ENCODE measurements around the gene ACTL7A.

ACTL7A gene

DNA sequence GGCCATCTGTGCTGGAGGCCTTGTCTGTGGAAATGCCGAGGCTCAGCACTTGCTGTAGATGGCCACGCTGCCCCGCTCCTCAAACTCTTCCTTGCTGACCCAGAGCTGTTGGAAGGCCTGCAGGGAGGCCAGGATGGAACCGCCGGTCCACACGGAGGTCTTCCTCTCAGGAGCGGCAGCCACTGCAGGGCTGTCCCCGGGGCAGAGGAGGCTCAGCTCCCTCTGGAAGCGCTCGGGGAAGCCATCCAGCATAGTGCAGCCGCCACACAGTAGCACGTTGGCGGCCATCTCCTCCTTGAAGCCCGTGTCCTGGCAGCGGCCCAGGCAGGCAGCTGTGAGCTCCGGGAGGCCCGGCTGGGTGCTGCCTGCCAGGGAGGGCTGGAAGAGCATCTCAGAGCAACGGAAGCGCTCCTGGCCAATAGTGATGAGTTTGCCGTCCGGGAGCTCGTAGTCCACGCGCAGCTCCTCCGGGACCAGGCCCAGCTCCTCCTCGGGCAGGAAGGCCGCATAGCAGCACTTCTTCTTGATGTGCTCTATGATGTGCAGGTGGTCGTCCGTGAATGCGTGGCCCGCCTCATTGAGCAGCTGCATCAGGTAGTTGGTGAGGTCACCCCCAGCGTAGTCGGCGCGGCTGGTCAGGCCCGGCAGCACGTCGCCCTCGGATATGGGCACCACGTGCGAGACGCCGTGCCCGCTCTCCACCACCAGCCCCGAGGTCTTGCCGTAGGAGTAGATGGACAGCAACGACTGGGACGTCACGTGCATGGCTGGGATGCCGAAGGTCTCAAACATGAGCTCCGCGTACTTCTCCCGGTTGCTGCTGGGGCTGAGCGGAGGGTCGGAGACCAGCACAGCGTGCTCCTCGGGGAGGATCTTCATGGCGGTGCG lies 7.2 kb upstream of the ACTL7A start:
- DNase-seq (ENCODE audit: low read depth, low spot score) = no peak
- H3K4me3 ChIP-seq (ENCODE audit: low read depth, low read length) = no peak overlapping the region
- TF ChIP-seq, protein P1, sequence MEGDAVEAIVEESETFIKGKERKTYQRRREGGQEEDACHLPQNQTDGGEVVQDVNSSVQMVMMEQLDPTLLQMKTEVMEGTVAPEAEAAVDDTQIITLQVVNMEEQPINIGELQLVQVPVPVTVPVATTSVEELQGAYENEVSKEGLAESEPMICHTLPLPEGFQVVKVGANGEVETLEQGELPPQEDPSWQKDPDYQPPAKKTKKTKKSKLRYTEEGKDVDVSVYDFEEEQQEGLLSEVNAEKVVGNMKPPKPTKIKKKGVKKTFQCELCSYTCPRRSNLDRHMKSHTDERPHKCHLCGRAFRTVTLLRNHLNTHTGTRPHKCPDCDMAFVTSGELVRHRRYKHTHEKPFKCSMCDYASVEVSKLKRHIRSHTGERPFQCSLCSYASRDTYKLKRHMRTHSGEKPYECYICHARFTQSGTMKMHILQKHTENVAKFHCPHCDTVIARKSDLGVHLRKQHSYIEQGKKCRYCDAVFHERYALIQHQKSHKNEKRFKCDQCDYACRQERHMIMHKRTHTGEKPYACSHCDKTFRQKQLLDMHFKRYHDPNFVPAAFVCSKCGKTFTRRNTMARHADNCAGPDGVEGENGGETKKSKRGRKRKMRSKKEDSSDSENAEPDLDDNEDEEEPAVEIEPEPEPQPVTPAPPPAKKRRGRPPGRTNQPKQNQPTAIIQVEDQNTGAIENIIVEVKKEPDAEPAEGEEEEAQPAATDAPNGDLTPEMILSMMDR (IDR thresholded peaks at IDR 0.05; ENCODE audit: low read depth, low read length) = no peak
- in situ Hi-C loops (cut with HindIII; ENCODE audit: low sequenced_read_pairs) = no loop called here

DNA sequence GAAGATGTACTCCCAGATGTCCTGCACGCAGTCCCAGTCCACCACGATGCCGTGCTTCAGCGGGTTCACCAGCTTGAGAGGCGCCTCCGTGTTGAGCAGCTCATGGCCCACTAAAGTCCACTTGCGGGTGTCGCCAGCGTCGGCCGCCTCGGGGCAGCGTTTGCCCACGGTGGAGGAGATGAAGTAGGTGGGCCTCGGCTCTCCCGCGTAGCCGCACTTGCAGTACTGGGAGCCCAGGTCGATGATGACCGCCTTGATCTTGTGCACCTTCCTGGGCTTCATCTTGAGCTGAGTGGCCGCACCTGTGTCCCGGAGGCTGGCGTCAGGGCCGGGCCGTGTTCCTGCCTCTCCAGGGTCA lies 6.6 kb upstream of the ACTL7A start:
- no peak overlapping the region for H3K4me3 ChIP-seq (ENCODE audit: low read depth, low read length)
- DNase-seq (ENCODE audit: low read depth, low spot score) = no peak
- TF ChIP-seq, protein P1 (IDR thresholded peaks at IDR 0.05; ENCODE audit: low read depth, low read length) = no peak

DNA sequence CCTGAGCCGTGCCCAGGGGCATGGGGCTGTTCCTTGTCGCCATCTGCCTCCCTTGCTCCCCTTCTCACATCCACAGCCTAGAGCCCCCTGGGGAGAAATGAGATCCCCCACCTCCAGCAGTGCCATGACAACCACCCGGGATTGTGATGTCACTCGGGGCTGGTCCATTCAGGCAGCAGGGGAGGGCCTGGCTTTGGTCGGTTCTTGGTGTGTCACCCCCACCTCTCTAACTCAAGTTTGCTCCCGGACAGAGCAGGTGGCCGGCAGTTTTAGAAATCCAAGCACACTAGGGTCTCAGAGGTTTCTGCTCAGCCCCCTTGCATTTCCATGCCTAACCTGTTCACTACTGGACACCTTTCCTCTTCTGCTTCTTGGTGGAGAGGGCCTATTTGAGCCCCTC lies 6.2 kb upstream of the ACTL7A start, which contains the start of gene ACTL7B:
TSS of gene ACTL7B (minus strand) at position 99 of the 400 bp plus-strand sequence. CDS start at position 43, 56 bp downstream.
- in situ Hi-C loops (cut with HindIII; ENCODE audit: low sequenced_read_pairs) = no loop called here
- no peak for DNase-seq (ENCODE audit: low read depth, low spot score)
- TF ChIP-seq, protein P1 (IDR thresholded peaks at IDR 0.05; ENCODE audit: low read depth, low read length) = no peak
- H3K4me3 ChIP-seq (ENCODE audit: low read depth, low read length) = no peak within 1 kb of the TSS

More for the DNA sequence above, 6.6 kb upstream of the ACTL7A start:
- in situ Hi-C loops (cut with HindIII; ENCODE audit: low sequenced_read_pairs) = no loop called here

DNA sequence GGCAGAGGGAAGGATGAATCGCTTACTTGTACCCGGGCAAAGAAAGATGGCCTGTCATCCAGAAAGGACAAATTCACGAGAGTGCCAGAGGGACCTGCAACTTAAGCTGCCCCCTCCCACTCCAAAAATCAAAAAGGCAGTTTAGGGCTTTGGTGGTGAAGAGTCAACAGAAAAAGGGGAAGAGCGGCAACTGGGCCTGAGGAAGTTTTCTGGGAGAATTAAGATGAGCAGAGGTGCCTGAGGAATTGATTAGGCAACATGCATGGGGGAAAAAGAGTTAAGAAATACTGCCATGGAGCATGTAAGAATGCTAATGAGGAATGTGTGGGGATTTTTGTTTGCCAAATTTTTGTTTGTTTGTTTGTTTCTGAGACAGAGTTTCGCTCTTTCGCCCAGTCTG lies 4.5 kb upstream of the ACTL7A start:
- in situ Hi-C loops (cut with HindIII; ENCODE audit: low sequenced_read_pairs) = no loop called here
- no peak for DNase-seq (ENCODE audit: low read depth, low spot score)
- H3K4me3 ChIP-seq (ENCODE audit: low read depth, low read length) = no peak overlapping the region
- TF ChIP-seq, protein P1 (IDR thresholded peaks at IDR 0.05; ENCODE audit: low read depth, low read length) = no peak

DNA sequence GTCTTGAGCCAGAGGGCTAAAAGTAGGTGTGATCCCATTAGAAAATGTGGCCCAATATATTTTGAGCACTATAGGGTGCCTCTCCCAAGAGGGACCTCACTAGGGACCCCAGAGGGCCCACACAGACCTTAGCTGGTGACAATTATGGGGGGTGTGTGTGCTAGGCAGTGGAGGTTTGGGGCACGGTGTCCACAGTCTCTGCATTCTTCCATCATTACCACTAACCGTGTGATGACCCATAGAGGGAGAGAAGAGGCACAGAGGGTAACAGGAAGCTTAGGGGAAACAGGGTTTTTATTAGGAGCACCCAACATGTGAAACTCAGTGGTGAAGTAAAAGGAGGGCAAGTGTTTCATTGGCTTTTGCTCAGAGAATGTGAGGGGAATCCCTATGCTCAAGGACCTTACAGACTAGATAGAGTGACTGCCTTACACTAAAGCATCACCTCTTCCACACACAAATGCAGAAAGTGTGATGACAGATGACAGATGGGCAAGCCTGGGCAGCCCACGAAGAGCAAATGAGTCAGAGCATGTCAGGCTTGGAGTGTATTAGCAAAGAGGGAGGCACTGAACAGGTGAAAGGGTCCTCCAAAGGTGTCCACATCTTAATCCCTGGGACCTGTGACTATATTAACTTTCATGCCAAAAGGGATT lies 2.5 kb upstream of the ACTL7A start:
- TF ChIP-seq, protein P1 (IDR thresholded peaks at IDR 0.05; ENCODE audit: low read depth, low read length) = no peak
- no peak overlapping the region for H3K4me3 ChIP-seq (ENCODE audit: low read depth, low read length)
- no peak for DNase-seq (ENCODE audit: low read depth, low spot score)
- in situ Hi-C loops (cut with HindIII; ENCODE audit: low sequenced_read_pairs) = no loop called here

DNA sequence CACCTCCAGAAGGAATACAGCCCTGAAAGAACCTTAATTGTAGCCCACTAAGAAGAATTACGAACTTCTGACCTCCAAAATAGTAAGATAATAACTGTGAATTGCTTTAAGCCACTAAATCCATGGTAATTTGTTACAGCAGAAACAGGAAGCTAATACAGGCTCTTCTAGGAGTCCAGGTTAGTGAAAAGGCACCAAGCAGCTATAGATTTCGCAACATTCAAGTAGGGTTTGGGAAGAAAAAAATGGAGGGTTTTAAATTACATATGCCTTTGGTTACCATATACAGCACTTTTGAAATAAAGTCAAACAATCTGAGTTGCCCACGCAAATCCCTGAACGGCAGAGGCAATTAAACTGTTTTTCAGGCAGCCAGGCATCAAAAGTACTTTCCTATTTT lies 1.7 kb upstream of the ACTL7A start:
- in situ Hi-C loops (cut with HindIII; ENCODE audit: low sequenced_read_pairs) = no loop called here
- DNase-seq (ENCODE audit: low read depth, low spot score) = no peak
- TF ChIP-seq, protein P1 (IDR thresholded peaks at IDR 0.05; ENCODE audit: low read depth, low read length) = no peak
- H3K4me3 ChIP-seq (ENCODE audit: low read depth, low read length) = no peak overlapping the region
